ENCODE data around the gene NOTUM.
"Not testable (repeated sequence)": the region's sequence is repeated elsewhere in the genome, so short reads cannot be mapped to it uniquely, and the experiment has no call there.

NOTUM gene

DNA sequence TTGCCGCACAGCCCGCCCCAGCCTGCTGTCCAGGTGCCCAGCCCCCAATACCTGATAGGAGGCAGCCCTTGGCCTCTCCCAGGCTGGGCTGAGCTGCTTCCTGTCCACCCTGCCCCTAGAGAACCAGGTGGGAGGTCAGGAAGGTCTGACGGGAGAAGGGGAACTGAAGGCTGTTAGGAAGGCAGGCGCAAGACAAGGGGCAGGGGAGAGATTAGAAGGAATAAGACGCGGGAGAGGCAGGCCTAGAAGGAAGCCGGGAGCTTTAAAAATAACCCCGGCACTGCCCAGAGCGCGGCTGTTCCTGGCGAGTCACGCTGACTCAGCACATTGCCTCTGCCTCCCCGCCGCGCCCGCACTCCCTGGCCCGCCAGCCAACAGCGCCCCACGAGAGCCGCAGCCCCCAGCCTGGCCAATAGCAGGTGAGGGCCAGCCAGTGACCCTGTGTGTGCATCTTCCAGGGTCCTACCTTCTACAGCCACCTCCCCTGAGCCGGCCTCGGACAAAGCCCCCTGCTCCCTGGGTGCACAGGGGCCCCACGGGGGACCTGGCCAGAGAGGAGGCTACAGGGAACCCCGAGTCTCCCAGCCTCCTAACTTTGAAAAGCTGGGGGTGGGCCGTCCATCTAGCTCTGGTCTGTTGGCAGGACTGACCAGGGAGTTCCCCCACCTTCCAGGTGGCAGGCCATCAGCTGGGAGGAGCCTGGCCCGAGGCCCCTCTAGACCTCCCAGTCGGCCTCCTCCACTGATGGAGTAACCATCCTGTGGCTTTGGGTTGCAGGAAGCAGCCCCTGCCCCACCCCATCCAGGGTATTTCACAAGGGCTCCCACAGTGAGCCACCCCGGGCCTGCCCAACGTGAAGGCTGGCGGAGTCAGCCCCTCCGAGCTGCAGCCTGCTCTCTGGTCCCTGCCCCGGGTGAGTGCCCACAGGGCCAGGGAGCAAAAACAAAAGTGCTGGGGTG lies 37.4 kb downstream of the NOTUM start:
- DNase-seq (ENCODE audit: low spot score): peak; percentile 54

DNA sequence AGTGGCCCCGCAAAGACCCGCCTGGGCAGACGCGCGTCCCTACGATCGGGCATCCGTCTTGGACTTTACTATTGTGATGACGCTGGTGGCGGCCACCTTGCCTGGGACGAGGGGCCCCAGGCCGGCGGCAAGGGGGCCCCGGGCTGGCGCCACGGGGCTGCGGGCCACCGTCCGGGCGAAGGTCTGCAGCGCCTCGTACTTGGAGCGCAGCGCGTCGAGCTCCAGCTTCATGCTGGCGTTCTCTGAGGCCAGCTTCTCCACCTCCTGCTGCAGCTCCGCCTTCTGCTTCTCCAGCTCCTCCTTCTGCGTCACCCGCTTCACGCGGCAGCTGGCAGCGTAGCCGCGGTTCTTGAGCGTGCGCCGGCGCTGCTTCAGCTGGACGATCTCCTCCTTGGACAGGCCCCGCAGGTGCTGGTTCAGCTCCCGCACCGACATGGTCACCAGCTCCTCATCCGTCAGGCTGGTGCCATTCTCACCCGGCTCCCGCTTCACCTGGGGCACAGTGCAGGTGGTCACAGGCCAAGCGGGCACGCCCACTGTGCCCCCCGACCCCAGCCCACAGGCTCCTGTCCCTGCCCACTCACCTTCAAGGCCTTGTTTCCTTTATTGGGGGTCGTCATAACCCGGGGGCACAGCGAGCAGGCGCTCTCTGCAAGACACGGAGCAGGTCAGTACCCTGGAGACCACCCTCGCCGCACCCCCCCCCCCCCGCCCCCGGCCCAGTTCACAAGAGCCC lies 38.3 kb downstream of the NOTUM start:
- DNase-seq (ENCODE audit: low spot score): no peak

DNA sequence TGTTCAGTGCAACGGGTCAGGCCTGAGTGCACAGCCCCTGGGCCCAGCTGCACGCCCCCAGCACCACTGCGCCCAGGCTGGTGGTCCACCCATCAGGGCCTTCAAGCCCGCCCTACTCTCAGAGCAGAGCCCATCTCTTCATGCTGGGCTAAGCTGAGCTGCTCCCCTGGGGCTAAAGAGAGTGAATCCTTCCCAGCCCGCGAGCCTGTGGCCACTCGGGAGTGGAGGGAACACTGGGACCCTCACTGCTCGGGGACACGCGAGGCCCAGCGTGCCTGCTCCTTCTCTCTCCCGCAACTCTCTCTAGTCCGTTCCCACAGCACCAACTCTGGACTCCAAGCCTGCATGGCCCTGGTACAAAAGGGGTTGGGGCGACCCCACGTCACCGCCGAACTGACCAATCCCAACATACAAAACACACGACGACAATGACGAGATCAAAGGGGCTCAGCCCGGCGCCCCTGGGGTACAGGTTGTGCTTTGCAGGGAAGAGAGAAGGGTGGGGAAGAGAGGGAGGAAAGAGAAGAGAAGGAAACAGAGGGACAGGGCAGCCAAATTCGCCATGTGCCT lies 38.9 kb downstream of the NOTUM start:
- DNase-seq (ENCODE audit: low spot score): no peak

DNA sequence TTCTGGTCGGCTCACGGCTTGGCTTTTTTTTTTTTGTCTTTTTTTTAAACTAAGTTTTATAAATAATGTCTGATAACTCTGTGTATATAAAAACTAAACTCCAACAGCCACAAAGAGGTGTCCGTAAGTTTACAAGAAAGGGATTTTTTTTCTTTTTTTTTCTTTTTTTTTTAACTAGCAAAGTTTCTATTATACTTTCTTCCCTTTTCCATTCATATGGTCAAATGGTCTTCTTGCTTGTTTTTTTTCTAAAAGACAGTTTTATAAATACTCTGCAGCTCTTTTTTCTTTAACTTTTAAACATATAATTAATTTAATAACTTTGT lies 39.5 kb downstream of the NOTUM start:
- DNase-seq (ENCODE audit: low spot score): no peak

DNA sequence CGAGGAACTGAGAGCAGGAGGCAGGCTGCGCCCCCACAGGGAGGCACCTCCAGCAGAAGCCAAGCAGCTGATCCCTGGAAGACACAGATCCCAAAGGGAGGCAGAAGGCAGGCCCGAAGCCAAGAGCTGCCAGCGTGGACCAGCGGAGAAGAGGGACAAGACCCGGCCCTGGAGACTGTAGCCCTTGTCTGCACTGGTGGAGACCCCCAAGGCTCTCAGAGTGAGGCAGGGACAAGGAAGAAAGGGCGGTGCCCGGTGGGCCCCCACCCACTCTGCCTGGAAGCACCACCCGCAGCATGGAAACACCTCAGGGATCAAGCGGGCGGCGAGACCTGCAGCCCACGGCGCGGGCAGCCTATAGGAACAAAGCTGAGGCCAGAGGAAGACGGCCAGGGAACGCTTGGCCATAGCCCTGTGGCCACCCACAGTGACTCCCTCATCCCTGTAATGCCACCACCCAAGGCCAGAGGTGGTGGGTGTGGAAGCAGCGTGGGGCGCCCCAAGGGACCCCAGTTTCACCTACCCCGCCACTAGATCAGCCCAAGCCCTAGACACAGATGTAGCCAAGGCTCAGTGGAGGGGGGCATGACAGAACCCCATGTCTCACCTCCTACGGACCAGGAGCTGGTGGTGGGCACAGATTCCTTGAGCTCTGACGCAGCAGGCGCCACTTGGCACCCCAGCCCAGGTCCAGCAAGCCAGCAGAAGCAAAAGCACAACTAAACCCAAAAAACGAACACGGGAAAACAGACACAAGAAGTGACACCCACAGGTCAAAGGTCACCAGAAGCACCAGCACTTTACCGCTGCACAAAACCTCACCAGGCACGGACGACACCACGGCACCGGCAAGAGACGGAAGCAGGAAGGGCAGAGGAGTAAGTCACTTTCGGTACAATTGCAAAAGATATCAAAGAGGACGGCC lies 40.1 kb downstream of the NOTUM start:
- DNase-seq (ENCODE audit: low spot score): no peak

DNA sequence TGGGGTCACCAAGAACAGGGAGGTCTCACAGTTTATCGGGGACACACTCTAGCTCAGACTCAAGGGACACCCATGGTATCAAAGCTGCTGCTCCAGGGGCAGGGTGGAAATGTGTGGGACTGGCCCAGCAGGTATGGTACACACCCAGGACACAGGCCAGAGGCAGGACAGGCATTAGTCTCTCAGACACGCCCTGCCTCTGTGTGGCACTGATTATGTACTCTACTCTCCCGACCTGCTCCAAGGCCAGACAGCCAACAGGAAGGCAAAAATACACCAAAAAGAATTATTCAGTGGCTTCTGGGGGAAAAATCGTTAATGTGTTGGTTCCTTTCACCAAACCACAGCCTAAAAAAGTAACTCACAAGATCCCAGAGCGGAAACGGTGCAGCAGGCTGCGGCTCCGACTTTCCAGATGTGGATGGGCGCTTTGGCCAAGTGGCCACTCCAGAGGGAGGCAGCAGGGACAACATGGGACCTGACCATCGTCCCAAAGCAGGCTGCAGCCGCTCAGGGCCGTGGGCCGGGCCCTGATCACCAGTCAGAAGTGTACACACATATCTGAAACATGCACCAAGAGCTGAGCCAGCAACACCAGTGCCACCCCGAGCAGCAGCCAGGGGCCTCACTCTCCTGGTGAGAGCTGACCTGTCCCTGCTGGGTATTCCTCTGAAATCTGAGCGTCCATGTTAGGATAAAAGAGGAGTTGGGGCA lies 42.0 kb downstream of the NOTUM start:
- DNase-seq (ENCODE audit: low spot score): no peak

DNA sequence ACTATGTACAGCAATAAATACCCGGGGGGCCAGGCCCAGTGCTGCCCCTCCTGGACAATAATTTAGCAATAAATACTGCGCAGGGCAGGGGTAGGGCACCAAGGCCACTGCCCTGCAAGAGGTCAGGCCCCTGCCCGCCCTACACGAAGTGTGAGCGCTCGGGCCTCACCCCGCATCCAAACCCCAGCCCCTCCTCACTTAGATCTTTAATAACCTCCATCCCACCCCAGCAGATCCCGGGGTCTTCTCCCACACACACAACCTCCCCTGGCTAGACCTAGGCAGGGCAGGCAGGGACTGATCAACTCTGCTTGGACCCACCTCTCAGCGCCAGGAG lies 42.7 kb downstream of the NOTUM start:
- not testable (repeated sequence) for DNase-seq (ENCODE audit: low spot score)

DNA sequence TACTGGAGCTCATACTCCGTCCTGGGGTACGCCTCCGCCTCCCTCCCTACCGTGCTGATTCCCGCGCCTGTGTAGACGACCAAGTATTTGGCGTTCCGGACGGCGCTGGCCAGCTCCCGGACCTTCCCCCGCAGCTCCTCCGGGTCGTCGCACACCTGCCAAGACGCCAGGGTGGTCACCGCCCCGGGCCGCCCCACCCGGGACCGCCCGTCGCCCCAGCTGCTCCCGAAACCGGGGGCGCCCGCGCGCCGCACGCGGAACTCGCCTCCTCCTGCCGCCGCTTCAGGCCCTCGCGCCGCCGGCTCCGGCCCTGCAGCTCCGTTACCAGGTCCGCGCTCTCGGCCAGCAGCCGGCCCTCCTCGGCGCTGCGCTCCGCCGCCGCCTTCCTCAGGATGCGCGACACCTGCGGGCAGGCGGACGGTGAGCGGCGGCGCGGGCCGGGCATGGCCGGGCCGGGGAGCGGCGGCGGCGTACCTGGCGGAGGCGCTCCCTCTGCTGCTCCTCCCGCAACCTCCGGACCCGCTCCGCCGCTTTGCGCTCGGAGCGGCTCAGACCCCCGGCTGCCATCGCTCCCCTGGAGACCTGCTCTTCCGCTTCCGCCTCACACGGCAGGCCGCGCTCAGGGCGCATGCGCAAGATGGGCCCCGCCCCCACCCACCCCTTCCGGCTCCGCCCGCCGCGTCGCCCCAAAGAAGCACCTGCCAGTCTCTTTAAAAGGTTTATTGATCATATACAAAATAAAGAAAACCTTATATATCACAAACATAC lies 43.2 kb downstream of the NOTUM start, which contains the start of gene SIRT7:
Gene SIRT7, minus strand, starts transcription at position 612 of the 768 bp plus-strand sequence. Its CDS starts 45 bp downstream, at position 567.
- peak; percentile 79 for DNase-seq (ENCODE audit: low spot score)

DNA sequence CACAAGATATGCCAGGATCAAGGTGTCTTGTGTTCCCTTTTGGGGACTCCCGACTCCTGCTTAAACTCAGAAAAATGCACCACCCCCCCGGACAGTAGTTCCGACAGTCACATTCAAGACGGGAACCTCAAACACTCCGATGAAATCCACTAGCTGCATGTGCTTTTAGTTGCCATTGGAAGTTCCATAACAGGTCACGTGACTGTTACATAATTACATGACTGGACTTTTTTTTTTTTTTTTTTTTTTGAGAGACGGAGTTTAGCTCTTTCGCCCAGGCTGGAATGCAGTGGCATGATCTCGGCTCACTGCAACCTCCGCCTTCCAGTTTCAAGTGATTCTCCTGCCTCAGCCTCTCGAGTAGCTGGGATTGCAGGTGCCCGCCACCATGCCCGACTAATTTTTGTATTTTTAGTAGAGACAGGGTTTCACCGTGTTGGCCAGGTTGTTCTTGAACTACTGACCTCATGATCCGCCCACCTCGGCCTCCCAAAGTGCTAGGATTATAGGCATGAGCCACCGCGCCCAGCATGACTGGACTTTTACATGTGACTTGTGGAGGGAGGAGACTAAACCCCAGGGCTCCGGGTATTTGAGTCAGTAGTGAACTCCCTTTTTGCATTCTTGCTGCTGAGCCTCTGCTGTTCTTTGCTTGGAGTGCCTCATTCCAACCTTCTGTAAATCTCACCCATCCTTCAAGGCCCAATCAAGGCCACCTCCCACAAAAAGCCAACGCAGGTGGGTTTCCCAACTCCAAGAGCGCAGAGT lies 44.6 kb downstream of the NOTUM start:
- DNase-seq (ENCODE audit: low spot score): peak; percentile 96

DNA sequence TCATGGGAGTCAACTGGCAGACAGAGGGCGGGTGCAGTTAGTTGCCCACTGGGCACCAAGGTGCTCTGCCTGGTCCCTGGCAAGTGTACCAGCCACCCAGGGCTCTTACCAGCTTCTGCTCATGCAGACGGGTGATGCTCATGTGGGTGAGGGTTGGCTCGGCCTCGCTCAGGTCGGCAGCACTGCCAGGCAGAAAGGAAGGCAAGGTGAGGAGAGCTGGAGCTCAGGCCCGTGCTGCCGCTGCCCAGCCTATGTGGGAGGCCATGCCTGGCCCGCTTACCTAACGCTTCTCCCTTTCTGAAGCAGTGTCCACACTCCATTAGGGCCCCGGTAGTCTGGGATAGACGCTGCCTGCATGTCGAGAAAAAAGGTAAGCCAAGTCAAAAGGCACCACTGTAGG lies 45.7 kb downstream of the NOTUM start:
- no peak for DNase-seq (ENCODE audit: low spot score)

DNA sequence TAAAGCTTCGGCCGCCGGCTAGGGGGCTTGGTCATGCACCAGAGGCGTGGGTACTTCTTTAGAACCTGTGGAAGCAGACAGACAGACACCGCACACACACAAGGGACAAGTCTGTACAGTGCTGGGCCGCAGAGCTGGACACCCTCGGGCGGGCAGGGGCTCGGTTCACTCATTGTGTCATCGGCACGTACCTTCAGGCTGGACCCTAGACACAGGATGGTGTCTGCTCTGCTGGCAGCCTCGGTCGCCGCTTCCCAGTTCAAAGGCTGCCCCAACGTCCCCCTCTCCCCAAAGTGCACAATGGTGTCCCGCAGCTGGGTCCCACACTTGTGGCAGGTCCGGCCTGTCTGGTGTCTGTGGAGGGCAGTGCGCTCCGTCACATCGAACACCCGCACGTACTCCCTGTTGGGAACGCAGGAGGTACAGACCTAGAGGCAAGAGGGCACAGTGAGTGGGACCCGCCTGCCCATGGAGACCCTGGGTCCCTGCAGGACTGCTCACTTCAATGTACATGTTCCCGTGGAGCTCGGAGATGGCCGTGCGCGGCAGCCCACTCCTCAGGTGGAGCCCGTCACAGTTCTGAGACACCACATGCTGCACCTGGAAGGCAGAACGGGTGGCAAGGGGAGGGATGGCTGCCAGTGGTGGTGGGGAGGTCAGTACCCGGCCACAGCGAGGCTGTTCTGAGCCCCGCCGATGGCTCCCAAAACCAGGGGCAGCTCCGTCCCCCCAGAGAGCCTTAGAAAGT lies 46.7 kb downstream of the NOTUM start:
- no peak for DNase-seq (ENCODE audit: low spot score)

DNA sequence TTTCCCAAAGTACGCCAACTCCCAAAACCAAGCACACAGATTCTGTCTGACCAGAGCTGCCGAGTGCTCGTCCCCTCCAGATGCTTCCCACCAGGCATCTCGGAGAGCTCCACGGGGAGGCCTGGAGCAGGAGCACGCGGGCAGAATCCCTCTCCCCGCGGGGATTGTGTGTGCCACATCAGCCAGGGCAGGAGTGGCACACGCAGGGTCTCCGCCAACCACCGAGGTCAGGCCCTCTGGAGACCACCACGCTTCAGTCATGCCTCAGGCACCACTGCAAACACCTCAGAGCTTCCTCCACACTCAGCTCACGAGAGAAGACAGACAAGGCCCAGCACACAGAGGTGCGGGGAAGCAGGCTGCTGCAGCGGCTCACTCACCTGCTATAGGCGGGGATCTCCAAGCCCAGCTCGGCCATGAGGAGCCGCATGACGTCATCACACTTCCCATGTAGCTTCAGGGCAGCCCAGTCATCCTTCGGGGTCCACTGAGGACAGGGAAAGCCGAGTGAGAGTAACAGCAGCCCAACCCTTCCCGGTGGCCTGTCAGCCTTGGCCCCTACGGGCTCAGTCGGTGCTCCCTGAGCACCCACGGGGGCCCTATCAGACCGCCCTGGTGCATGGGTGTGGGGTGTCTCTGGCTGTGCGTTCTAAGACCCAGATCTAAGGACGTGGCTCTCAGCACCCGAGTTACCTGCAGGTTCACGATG lies 47.4 kb downstream of the NOTUM start:
- DNase-seq (ENCODE audit: low spot score): no peak

DNA sequence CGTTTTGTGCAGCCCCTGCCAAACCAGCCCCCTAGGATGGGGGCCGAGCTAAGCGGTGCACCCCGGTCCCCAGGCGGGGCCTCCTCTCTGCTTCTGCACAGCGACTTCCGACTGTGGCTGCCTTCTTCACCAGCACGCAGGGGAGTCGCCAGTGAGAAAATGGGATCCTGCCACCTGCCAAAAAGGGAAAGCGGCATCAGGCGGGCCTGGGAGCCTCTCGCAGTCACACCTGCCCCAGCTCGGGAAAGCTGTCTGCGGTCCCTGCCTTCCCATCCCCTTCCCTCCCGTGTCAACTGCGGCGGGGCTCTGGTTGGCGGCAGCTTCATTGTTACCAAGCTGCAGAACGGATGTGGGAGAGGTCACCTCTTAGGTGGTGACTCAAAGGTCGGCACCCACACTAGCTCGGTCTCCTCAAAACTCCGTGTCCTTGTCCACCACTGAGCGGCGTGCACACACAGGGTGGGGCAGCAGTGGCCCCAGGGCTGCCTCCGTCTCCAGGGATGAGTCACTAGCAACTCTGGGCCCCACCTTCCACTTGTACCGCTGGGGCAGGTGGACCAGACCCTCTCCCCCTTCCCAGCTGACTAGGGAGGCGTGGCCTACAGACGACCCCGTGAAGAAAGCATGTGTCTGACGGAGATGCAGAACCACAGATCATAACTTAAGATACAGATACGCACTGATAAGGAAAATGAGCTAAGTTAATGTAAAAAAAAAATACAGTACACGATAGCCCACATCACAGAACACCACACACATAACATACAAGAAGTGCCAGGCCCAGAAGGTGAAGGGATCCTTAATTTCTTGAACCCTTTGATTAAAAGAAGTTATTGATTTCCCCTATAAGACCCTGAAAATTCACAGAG lies 48.3 kb downstream of the NOTUM start:
- DNase-seq (ENCODE audit: low spot score): no peak

DNA sequence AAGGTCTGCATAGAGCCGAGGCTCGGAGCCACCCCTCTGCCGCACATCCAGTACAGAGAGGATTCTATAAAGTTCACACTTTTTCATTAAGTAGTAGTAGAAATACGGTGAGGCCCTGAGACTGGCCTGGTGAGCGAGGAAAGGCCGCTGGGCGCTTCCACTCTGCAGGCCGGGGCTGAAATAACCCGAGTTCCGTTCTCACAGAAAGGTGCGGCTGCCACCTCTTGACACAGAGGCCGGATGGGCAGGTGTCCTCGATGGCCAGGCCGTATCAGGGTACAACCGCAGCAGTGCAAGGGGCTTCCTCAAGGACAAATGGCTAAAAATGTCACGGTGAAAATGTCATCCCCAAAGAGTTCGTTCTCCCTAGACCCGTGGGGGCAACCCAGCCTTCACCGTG lies 49.0 kb downstream of the NOTUM start:
- DNase-seq (ENCODE audit: low spot score): no peak

DNA sequence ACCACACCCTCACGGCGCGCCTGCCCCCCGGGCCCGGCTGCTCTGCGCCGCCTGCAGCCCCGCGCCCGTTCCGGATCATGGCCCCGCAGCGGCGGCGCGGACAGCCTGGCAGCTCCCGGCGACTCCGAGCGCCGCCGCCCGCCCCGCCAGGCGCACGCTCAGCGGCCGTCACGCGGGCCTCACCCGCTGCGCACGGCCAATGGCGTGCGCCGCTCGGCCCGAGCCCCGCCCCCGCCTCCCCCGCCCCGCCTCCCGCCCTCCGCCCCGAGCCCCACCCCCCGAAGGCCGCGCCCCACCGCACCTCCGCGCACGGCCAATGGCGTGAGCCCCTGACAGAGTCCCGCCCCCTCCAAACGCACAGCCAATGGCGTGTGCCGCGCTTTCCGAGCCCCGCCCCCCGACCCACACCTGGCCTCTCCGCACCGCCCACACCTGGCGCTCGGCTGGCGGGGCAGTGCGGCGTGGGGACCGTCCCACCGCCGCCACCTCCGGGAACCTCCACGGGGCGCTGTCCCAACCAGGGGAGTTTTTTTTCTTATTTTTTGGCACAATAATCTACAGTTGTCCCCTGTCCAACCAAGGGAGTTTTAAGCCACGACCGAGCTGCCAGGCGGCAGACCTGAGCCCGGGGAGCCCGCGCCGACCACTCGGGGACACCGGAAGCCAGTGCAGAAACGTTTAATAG lies 49.6 kb downstream of the NOTUM start, which contains the start of gene PCYT2:
Gene PCYT2, minus strand, starts transcription at position 123 of the 685 bp plus-strand sequence. Its CDS starts 44 bp downstream, at position 79.
- DNase-seq (ENCODE audit: low spot score): peak; percentile 83

DNA sequence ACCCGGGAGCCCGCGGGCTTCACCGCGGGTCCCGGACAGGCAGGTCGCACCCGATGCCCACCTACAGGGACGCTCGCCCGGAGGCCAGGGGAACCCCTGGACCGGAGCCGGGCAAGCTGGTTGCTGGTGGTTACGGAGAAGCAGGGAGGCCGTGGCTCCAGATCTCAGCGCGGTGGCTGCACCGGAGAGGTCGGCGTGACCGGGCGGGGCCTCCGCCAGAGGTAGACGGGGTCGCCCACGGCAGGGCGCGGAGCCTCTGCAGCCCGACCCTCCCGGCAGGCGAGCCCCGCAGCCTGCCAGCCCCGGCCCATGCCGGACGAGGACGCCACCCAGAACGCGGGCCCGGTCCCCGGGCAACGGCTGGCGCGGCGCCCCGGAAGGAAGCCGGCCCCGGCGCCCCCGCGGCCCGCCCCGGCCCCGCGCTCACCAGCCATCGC lies 50.1 kb downstream of the NOTUM start:
- no peak for DNase-seq (ENCODE audit: low spot score)

Measured in RKO (cell line).